ENCODE measurements around the gene LMOD3.

DNA sequence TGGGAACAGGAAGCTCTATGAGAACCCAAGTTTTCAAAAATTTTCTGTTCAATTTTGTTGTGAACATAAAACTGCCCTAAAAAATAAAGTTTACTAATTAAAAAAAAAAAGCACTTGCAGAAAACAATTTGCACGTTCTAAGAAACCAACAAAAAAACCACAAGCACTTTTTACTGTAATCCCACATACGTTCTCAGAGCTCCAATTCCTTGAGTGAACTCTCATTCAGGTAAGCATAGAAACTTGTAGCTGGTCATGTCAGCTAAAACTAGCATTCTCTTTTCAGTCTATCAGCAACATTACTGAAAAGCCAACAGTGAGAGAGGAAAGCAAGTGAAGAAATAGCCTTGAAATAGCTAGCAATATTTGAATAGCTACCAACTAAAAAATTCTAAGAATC is 58.8 kb downstream of the LMOD3 start:
- TF ChIP-seq TAF1 (IDR thresholded peaks at IDR 0.05; ENCODE audit: low read depth, low read length) (no peak), POLR2AphosphoS5 (IDR thresholded peaks at IDR 0.05; ENCODE audit: low read depth, low read length) (no peak), POLR2A (IDR thresholded peaks at IDR 0.05; ENCODE audit: low read depth, low read length) (no peak), SPI1 (IDR thresholded peaks at IDR 0.05; ENCODE audit: low read depth, low read length) (no peak), PAX5 (IDR thresholded peaks at IDR 0.05; ENCODE audit: insufficient read depth, low read length, severe bottlenecking) (no peak)

Data from GM12891 (cell line).